ENCODE measurements around the gene RHBG. TPM values are rescaled to one million over a fixed set of nuclear protein-coding genes. Genes with fewer than 3 reads are reported as not detected.

Gene RHBG
- total and polyA plus RNA-seq, 2 donors (not counting 1 experiment from before 2014, with no cell fraction given): not detected

DNA sequence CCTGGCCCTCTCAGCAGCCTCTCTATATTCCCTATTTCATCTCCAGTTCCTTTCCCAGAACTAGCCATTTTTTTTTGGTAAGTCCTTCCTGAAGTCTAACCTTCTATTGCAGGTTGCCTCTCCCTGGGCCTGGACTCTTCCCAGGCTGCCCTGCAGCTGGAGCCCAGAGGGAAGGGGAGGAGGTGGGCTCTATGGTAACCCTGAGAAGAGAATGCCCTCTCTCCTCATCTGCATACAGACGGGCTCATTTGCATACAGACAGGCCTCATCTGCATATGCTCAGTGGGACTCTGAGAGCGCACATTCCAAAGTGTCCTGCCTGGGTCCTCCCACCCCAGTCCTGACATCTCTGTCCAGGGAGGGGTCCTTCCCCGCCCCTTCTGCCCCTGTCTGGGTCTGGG lies 32.7 kb downstream of the RHBG start:
- H3K4me1 Mint-ChIP-seq: peaks cover 8% of the 10 kb centered on the region
- H4K20me1 ChIP-seq (ENCODE audit: control insufficient read depth, insufficient read depth, low read length, poor library complexity, severe bottlenecking): no peaks in the 10 kb centered on the region
- DNase-seq: no peak
- no peak overlapping the region for H3K4me3 Mint-ChIP-seq
- H3K27ac Mint-ChIP-seq: no peak overlapping the region
- H2AFZ ChIP-seq (ENCODE audit: insufficient read depth, low read depth, low read length, poor library complexity, severe bottlenecking): no peak overlapping the region
- POLR2A ChIA-PET: no interaction called here
- H3K4me3 ChIP-seq (ENCODE audit: control extremely low read depth in 1 of 5, extremely low read depth in 1 of 5, insufficient read depth in 1 of 5, low read depth in 2 of 5, low read length in 4 of 5): no peak overlapping the region
- no peaks in the 10 kb centered on the region for H3K9me3 Mint-ChIP-seq (ENCODE audit: insufficient read depth)
- WGBS (ENCODE audit: insufficient coverage): 74% methylated on average over 3 of the region's 3 CpGs
- intact Hi-C loops (cut with micrococcal nuclease): no loop called here
- no peak for ATAC-seq (ENCODE audit: low read depth)
- H3K79me2 ChIP-seq (ENCODE audit: control insufficient read depth, insufficient read depth, low read length): no peaks in the 10 kb centered on the region
- H3K27me3 Mint-ChIP-seq: peaks cover 18% of the 10 kb centered on the region
- no peak overlapping the region for H3K4me2 ChIP-seq (replicated peaks; ENCODE audit: low read depth, low read length, poor library complexity, severe bottlenecking)
- no peaks in the 10 kb centered on the region for H3K36me3 ChIP-seq (replicated peaks in 1 of 2; ENCODE audit: control extremely low read depth in 1 of 2, control insufficient read depth in 1 of 2, extremely low read depth in 1 of 2, insufficient read depth in 2 of 2, low read length in 1 of 2)
- no peaks in the 10 kb centered on the region for H3K9me3 ChIP-seq (ENCODE audit: control extremely low read depth in 1 of 3, control insufficient read depth in 2 of 3, insufficient read depth in 1 of 3, low read length in 2 of 3)
- H3K27ac ChIP-seq (ENCODE audit: low read length in 2 of 2): no peak overlapping the region
- CTCF ChIA-PET: interaction anchor here (3.4 kb wide), 1 partner anchor 15 kb away, joined by 18 read pairs; no protein-coding TSS in a partner anchor
- peaks cover 0 to 5% of the 10 kb centered on the region in 2 donors for H3K4me1 ChIP-seq (ENCODE audit: control insufficient read depth in 2 of 2, insufficient read depth in 2 of 2, low read length in 2 of 2)
- H3K27me3 ChIP-seq (replicated peaks in 1 of 4; ENCODE audit: control extremely low read depth in 1 of 4, control insufficient read depth in 3 of 4, insufficient read depth in 4 of 4, low read length in 3 of 4): peaks cover 0 to 29% (median 1%) of the 10 kb centered on the region in 4 experiments
- H3K9ac ChIP-seq (ENCODE audit: low read length): no peak overlapping the region
- TF ChIP-seq, protein P1, sequence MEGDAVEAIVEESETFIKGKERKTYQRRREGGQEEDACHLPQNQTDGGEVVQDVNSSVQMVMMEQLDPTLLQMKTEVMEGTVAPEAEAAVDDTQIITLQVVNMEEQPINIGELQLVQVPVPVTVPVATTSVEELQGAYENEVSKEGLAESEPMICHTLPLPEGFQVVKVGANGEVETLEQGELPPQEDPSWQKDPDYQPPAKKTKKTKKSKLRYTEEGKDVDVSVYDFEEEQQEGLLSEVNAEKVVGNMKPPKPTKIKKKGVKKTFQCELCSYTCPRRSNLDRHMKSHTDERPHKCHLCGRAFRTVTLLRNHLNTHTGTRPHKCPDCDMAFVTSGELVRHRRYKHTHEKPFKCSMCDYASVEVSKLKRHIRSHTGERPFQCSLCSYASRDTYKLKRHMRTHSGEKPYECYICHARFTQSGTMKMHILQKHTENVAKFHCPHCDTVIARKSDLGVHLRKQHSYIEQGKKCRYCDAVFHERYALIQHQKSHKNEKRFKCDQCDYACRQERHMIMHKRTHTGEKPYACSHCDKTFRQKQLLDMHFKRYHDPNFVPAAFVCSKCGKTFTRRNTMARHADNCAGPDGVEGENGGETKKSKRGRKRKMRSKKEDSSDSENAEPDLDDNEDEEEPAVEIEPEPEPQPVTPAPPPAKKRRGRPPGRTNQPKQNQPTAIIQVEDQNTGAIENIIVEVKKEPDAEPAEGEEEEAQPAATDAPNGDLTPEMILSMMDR (IDR thresholded peaks at IDR 0.05): no peak
- TF ChIP-seq EZH2 (IDR thresholded peaks at IDR 0.05; ENCODE audit: borderline replicate concordance, insufficient read depth, low read depth, low read length, poor library complexity, severe bottlenecking): no peak

DNA sequence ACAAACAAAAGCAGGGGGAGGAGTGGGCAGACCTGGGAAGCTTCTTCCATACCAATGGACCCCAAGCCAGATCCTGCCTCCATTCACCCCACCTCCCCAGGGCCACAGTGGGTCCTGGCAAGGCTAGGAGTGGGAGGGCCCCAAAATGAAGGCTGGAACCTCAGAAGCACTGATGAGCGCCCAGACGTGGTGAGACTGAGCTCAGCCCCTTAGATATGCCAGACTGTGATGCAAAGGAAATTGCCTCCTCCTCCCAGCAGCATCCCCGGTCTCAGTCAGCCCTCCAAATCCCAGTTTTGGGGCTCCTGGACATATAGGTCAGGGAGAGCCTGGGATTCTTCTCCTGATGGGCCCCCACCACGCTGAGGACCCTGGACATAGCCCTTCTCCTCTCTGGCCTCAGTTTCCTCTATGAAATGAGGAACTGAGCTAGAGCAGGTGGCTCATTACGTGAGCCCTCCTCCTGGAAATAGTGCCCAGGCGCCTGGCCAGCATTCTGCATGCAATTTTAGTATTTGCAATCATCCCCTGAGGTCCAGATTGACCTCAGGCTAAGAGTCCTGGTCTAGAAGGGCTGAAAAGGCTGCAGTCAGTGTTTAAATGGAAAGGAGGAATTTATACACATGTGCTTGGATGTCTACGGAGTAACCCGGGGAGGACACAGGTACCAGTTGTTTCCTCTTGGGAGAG lies 33.5 kb downstream of the RHBG start:
- peaks cover 26% of the 10 kb centered on the region for H3K27me3 Mint-ChIP-seq
- Histone ChIP-seq H3K4me3 (ENCODE audit: control extremely low read depth in 1 of 5, extremely low read depth in 1 of 5, insufficient read depth in 1 of 5, low read depth in 2 of 5, low read length in 4 of 5) (no peak overlapping the region), H3K36me3 (replicated peaks in 1 of 2; ENCODE audit: control extremely low read depth in 1 of 2, control insufficient read depth in 1 of 2, extremely low read depth in 1 of 2, insufficient read depth in 2 of 2, low read length in 1 of 2) (no peaks in the 10 kb centered on the region), H3K27me3 (replicated peaks in 1 of 4; ENCODE audit: control extremely low read depth in 1 of 4, control insufficient read depth in 3 of 4, insufficient read depth in 4 of 4, low read length in 3 of 4) (peaks cover 0 to 37% (median 1%) of the 10 kb centered on the region in 4 experiments), H3K9me3 (ENCODE audit: control extremely low read depth in 1 of 3, control insufficient read depth in 2 of 3, insufficient read depth in 1 of 3, low read length in 2 of 3) (no peaks in the 10 kb centered on the region), H2AFZ (ENCODE audit: insufficient read depth, low read depth, low read length, poor library complexity, severe bottlenecking) (no peak overlapping the region), H3K4me2 (replicated peaks; ENCODE audit: low read depth, low read length, poor library complexity, severe bottlenecking) (no peak overlapping the region), H4K20me1 (ENCODE audit: control insufficient read depth, insufficient read depth, low read length, poor library complexity, severe bottlenecking) (no peaks in the 10 kb centered on the region), H3K9ac (ENCODE audit: low read length) (no peak overlapping the region), H3K4me1 (ENCODE audit: control insufficient read depth in 2 of 2, insufficient read depth in 2 of 2, low read length in 2 of 2) (peaks cover 0 to 5% of the 10 kb centered on the region in 2 donors), H3K79me2 (ENCODE audit: control insufficient read depth, insufficient read depth, low read length) (no peaks in the 10 kb centered on the region), H3K27ac (ENCODE audit: low read length in 2 of 2) (no peak overlapping the region)
- POLR2A ChIA-PET: no interaction called here
- DNase-seq (no peak), ATAC-seq (ENCODE audit: low read depth) (no peak)
- intact Hi-C loops (cut with micrococcal nuclease): no loop called here
- CTCF ChIA-PET: interaction anchor here (3.4 kb wide), 1 partner anchor 16 kb away, joined by 18 read pairs; no protein-coding TSS in a partner anchor
- no peak overlapping the region for H3K27ac Mint-ChIP-seq
- no peak overlapping the region for H3K4me3 Mint-ChIP-seq
- TF ChIP-seq, protein P1 (IDR thresholded peaks at IDR 0.05): no peak
- TF ChIP-seq EZH2 (IDR thresholded peaks at IDR 0.05; ENCODE audit: borderline replicate concordance, insufficient read depth, low read depth, low read length, poor library complexity, severe bottlenecking): no peak
- WGBS (ENCODE audit: insufficient coverage): 50% methylated on average over 7 of the region's 8 CpGs
- peaks cover 8% of the 10 kb centered on the region for H3K4me1 Mint-ChIP-seq
- no peaks in the 10 kb centered on the region for H3K9me3 Mint-ChIP-seq (ENCODE audit: insufficient read depth)

Data from B cell (primary cell).